ENCODE results near the gene DECR2. TPM values are rescaled to one million over a fixed set of nuclear protein-coding genes. Genes with fewer than 3 reads are reported as not detected.

The DECR2 gene
- total RNA-seq, 1 experiment from 2014 or later = 17.1 TPM

GRCh38 chr16:372302-372983, 29.2 kb upstream of the DECR2 start:
- Histone ChIP-seq H3K27ac (ENCODE audit: low read depth, low read length) (no peak overlapping the region), H3K4me3 (replicated peaks in 1 of 2; ENCODE audit: low read depth in 1 of 2, low read length in 2 of 2) (no peak overlapping the region), H3K27me3 (ENCODE audit: insufficient read depth, low read length) (no peaks in the 10 kb centered on the region), H3K9me2 (ENCODE audit: insufficient read depth) (no peaks in the 10 kb centered on the region), H4K20me1 (ENCODE audit: insufficient read depth) (no peaks in the 10 kb centered on the region), H3K4me2 (ENCODE audit: low read length) (no peak overlapping the region), H3K79me2 (ENCODE audit: insufficient read depth, low read length) (no peaks in the 10 kb centered on the region), H3K9me3 (ENCODE audit: control insufficient read depth in 1 of 2, insufficient read depth in 1 of 2, low read depth in 1 of 2, low read length in 2 of 2) (no peaks in the 10 kb centered on the region), H2AFZ (ENCODE audit: low read depth, low read length, poor library complexity, severe bottlenecking) (no peak overlapping the region), H3K4me1 (ENCODE audit: control insufficient read depth in 1 of 2, insufficient read depth in 2 of 2, low read length in 2 of 2) (peaks cover 3 to 13% of the 10 kb centered on the region in 2 experiments; a peak in 3 of 4 replicates), H3K36me3 (ENCODE audit: control insufficient read depth in 1 of 2, insufficient read depth in 2 of 2, low read length in 2 of 2) (0 out of 4 replicates have a peak, but pooled peaks cover 0 to 3% of the 10 kb centered on the region in 2 experiments), H3K9ac (ENCODE audit: low read length) (no peak overlapping the region)
- BruUV-seq (replicated peaks) = no TSS peak
- ChIA-PET RAD21 (ENCODE audit: low non-redundant PET in 1 of 2, low total read pairs in 2 of 2, uncharacterized antibody in 2 of 2, unreplicated experiment in 2 of 2) (no interaction called here), CTCF (no interaction called here), POLR2A (no interaction called here)
- no peak for DNase-seq (ENCODE audit: low read depth, low spot score)
- intact Hi-C loops (cut with micrococcal nuclease) = no loop called here
- no peak for ATAC-seq
- TF ChIP-seq POLR2A (IDR thresholded peaks at IDR 0.05; ENCODE audit: borderline replicate concordance, extremely low read depth, insufficient read depth, insufficient read length) (no peak), CEBPB (IDR thresholded peaks at IDR 0.05; ENCODE audit: low read depth) (no peak), ZNF274 (IDR thresholded peaks at IDR 0.05; ENCODE audit: low read depth, low read length) (no peak), ELF1 (IDR thresholded peaks at IDR 0.05; ENCODE audit: borderline replicate concordance, low read depth) (no peak), SIN3A (IDR thresholded peaks at IDR 0.05; ENCODE audit: low read depth) (no peak), SP1 (IDR thresholded peaks at IDR 0.05; ENCODE audit: low read depth) (no peak), CBX3 (IDR thresholded peaks at IDR 0.05; ENCODE audit: low read depth) (no peak), POLR2AphosphoS5 (IDR thresholded peaks at IDR 0.05; ENCODE audit: low read depth, low read length) (no peak), EGR1 (IDR thresholded peaks at IDR 0.05; ENCODE audit: low read depth) (no peak), TCF7L2 (IDR thresholded peaks at IDR 0.05; ENCODE audit: borderline replicate concordance, extremely low read depth, insufficient read depth, insufficient read length) (no peak), YY1 (IDR thresholded peaks at IDR 0.05; ENCODE audit: extremely low read depth, insufficient replicate concordance, low read depth, low read length) (no peak), CTCF (IDR thresholded peaks at IDR 0.05 in 2 of 3, conservative IDR thresholded peaks at IDR 0.05 in 1 of 3; ENCODE audit: borderline replicate concordance in 1 of 3, insufficient read depth in 1 of 3, low read depth in 2 of 3, low read length in 2 of 3) (no peak), RAD21 (IDR thresholded peaks at IDR 0.05; ENCODE audit: low read depth) (no peak), SRF (IDR thresholded peaks at IDR 0.05; ENCODE audit: low read depth) (no peak), MAX (IDR thresholded peaks at IDR 0.05) (no peak), ZFX (IDR thresholded peaks at IDR 0.05) (no peak), EZH2 (IDR thresholded peaks at IDR 0.05) (no peak)
- TF ChIP-seq, protein P1, sequence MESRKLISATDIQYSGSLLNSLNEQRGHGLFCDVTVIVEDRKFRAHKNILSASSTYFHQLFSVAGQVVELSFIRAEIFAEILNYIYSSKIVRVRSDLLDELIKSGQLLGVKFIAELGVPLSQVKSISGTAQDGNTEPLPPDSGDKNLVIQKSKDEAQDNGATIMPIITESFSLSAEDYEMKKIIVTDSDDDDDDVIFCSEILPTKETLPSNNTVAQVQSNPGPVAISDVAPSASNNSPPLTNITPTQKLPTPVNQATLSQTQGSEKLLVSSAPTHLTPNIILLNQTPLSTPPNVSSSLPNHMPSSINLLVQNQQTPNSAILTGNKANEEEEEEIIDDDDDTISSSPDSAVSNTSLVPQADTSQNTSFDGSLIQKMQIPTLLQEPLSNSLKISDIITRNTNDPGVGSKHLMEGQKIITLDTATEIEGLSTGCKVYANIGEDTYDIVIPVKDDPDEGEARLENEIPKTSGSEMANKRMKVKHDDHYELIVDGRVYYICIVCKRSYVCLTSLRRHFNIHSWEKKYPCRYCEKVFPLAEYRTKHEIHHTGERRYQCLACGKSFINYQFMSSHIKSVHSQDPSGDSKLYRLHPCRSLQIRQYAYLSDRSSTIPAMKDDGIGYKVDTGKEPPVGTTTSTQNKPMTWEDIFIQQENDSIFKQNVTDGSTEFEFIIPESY (IDR thresholded peaks at IDR 0.05; ENCODE audit: extremely low read depth, insufficient replicate concordance, low read length) = no peak
- TF ChIP-seq, protein P2, sequence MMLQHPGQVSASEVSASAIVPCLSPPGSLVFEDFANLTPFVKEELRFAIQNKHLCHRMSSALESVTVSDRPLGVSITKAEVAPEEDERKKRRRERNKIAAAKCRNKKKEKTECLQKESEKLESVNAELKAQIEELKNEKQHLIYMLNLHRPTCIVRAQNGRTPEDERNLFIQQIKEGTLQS (IDR thresholded peaks at IDR 0.05) = no peak
